Skeletal muscle tissue (tissue), 4 donors: ENCODE data around the gene FHIT. TPM values are rescaled to one million over a fixed set of nuclear protein-coding genes. Genes with fewer than 3 reads are reported as not detected.
"Not testable (repeated sequence)": the region's sequence is repeated elsewhere in the genome, so short reads cannot be mapped to it uniquely, and the experiment has no call there.

Experiments
- H3K27ac ChIP-seq: one replicate; pipeline ENCODE4 v1.7.0; 2013; ENCODE audit warnings: mild to moderate bottlenecking, low read depth, low read length, inconsistent platforms
- H3K27me3 ChIP-seq, 3 donors: one replicate each; pipeline ENCODE4 v1.7.0; 2013; ENCODE audit warnings: low read length in 3 of 3; ENCODE audit not compliant: control insufficient read depth in 3 of 3, insufficient read depth in 3 of 3
- H3K36me3 ChIP-seq, 3 donors: one replicate each; pipeline ENCODE4 v1.7.0; 2013; ENCODE audit warnings: low read length in 3 of 3; ENCODE audit not compliant: control insufficient read depth in 3 of 3, insufficient read depth in 3 of 3
- H3K4me1 ChIP-seq, 3 donors: one replicate each; pipeline ENCODE4 v1.7.0; 2013; ENCODE audit warnings: low read length in 3 of 3, mild to moderate bottlenecking in 3 of 3; ENCODE audit not compliant: control insufficient read depth in 3 of 3, insufficient read depth in 3 of 3
- H3K4me3 ChIP-seq, 3 donors: one replicate each; pipeline ENCODE4 v1.7.0; 2013; ENCODE audit warnings: low read length in 3 of 3
- H3K9ac ChIP-seq, 3 donors: one replicate each; pipeline ENCODE4 v1.7.0; 2013; ENCODE audit warnings: low read length in 3 of 3, mild to moderate bottlenecking in 3 of 3, moderate library complexity in 2 of 3, low read depth in 1 of 3
- H3K9me3 ChIP-seq, 3 donors: one replicate each; pipeline ENCODE4 v1.7.0; 2013; ENCODE audit warnings: low read length in 3 of 3; ENCODE audit not compliant: control insufficient read depth in 3 of 3
- total RNA-seq: library from RNA; depleted of rRNA; stranded (reverse); fragments of >200 nt; gene quantifications from one replicate; pipeline ENCODE4 v1.2.3, GENCODE V29; 2014
- donor health status: Osteomylitis.

Gene FHIT
- total RNA-seq, 1 donor from 2014 or later: 4.2 TPM

GRCh38 chr3:59936472-59936871 is 1314.8 kb downstream of the FHIT start:
- no peak overlapping the region for H3K27ac ChIP-seq
- no peak overlapping the region for H3K9ac ChIP-seq
- no peaks in the 10 kb centered on the region for H3K27me3 ChIP-seq
- no peaks in the 10 kb centered on the region for H3K4me1 ChIP-seq
- no peak overlapping the region for H3K4me3 ChIP-seq
- H3K36me3 ChIP-seq: no peaks in the 10 kb centered on the region
- H3K9me3 ChIP-seq: no peaks in the 10 kb centered on the region

DNA sequence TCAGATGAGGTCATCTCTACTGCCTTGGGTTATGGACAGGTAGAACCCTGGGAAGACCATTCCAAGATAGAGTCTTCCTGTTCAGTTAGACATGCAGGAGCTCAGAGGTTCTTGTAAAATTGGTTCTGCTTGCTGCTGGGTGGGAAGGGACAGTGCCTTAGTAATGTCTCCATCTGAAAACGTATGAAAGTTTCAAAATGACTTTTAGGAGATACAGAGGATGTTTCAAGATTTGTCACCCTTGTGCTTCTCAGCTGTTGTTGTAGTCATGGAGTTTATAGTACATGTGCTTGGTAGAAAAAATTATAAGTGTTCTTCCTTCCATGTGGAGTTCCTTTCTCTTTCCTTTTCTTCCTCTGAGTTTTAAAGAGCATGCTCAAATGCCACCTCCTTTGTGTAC is 1316.2 kb downstream of the FHIT start:
- Histone ChIP-seq H3K4me1 (no peaks in the 10 kb centered on the region), H3K9ac (no peak overlapping the region), H3K9me3 (no peaks in the 10 kb centered on the region), H3K36me3 (no peaks in the 10 kb centered on the region), H3K27ac (no peak overlapping the region), H3K4me3 (no peak overlapping the region), H3K27me3 (no peaks in the 10 kb centered on the region)

- H3K9me3 ChIP-seq, H3K27ac ChIP-seq, H3K4me1 ChIP-seq, H3K36me3 ChIP-seq, H3K27me3 ChIP-seq, H3K4me3 ChIP-seq, H3K9ac ChIP-seq: not testable (repeated sequence)
These were observed 1316.7 kb downstream of the FHIT start for GRCh38 chr3:59934560-59934959.

- Histone ChIP-seq H3K9ac (no peak overlapping the region), H3K4me3 (no peak overlapping the region), H3K27ac (no peak overlapping the region), H3K36me3 (no peaks in the 10 kb centered on the region), H3K27me3 (no peaks in the 10 kb centered on the region), H3K9me3 (no peaks in the 10 kb centered on the region), H3K4me1 (no peaks in the 10 kb centered on the region)
These were observed 1321.1 kb downstream of the FHIT start for GRCh38 chr3:59930170-59930569.

- Histone ChIP-seq H3K4me1 (no peaks in the 10 kb centered on the region), H3K36me3 (no peaks in the 10 kb centered on the region), H3K9ac (no peak overlapping the region), H3K27ac (no peak overlapping the region), H3K9me3 (no peaks in the 10 kb centered on the region), H3K27me3 (no peaks in the 10 kb centered on the region), H3K4me3 (no peak overlapping the region)
These were observed 1324.2 kb downstream of the FHIT start for GRCh38 chr3:59927056-59927455.

DNA sequence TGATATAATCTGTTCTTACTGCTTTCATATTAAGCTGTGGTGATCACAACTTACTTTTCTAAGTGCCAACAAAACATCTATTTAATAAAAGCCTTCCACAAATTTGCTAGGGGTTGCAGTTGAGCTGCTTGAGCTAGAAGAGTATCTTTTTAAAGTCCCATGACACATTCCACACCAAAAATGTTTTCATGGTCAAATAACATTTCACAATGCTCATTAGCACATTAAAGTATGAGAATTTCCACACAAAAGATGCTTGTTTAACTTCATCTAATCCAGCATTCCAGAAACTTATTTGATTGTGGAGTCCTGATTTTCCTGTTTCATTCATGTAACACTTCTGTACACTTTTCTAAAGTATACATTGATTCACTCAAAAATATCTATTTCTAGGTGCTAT is 1325.3 kb downstream of the FHIT start:
- H3K9me3 ChIP-seq: no peaks in the 10 kb centered on the region
- no peak overlapping the region for H3K27ac ChIP-seq
- no peak overlapping the region for H3K4me3 ChIP-seq
- no peaks in the 10 kb centered on the region for H3K27me3 ChIP-seq
- H3K9ac ChIP-seq: no peak overlapping the region
- no peaks in the 10 kb centered on the region for H3K4me1 ChIP-seq
- no peaks in the 10 kb centered on the region for H3K36me3 ChIP-seq

DNA sequence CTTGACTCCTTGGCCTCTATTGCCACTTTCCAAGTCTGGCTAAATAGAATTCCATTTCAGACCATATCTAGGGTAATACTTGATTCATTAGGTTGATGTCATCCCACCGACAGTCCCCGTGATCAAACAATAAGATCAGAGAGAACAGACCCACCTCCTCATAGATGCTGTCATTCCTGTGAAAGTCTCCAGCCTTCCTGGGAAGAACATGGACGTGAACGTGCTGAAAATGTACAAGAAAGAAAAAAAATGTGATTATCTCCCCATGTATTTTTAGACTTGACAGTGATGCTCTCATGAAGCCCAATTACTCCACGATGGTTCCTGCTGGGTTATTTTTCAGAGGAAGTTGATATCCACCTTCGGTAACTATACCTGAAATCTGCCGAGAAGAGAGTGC is 1329.1 kb downstream of the FHIT start:
- Histone ChIP-seq H3K27me3 (no peaks in the 10 kb centered on the region), H3K9ac (no peak overlapping the region), H3K36me3 (no peaks in the 10 kb centered on the region), H3K9me3 (no peaks in the 10 kb centered on the region), H3K27ac (no peak overlapping the region), H3K4me3 (no peak overlapping the region), H3K4me1 (no peaks in the 10 kb centered on the region)

DNA sequence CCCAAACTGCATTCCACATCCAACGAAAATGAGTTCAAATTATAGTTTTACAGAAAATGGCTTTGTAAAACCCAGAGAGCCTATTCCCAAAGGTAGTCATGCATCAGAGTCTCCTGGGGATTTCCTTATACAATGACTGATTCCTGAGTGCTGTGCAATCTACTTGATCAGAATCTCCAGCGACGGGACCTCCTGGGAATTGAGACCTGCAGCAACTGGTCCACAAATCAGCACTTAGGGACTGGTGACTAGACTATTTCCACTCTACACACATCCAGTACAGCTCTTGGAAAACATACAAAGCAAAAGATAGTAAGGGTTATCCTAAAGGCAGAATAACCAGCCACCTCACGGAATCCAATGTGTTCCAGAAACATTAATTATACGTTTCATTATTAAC is 1330.4 kb downstream of the FHIT start:
- Histone ChIP-seq H3K4me3 (no peak overlapping the region), H3K27ac (no peak overlapping the region), H3K27me3 (no peaks in the 10 kb centered on the region), H3K4me1 (no peaks in the 10 kb centered on the region), H3K9me3 (no peaks in the 10 kb centered on the region), H3K36me3 (no peaks in the 10 kb centered on the region), H3K9ac (no peak overlapping the region)

DNA sequence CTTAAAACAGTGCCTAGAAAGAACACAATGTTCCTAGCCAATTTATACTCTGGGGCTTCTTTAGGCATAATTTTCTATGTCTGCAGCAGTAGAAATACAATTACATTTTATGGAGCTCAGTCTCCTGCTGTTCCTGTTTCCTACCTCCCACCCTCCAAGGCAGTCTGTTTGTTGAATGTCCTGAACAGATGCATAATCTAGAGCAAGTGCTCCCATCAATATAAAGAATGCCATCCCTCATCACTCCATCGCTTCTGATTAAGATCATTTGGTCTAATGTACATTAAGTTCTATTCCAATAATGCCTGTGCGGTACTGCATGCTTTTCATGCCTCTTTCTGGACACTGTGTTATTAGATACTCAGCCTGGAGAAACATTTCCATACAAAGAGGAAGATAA is 1331.7 kb downstream of the FHIT start:
- H3K27me3 ChIP-seq: no peaks in the 10 kb centered on the region
- H3K36me3 ChIP-seq: no peaks in the 10 kb centered on the region
- H3K4me3 ChIP-seq: no peak overlapping the region
- no peak overlapping the region for H3K27ac ChIP-seq
- H3K4me1 ChIP-seq: no peaks in the 10 kb centered on the region
- no peaks in the 10 kb centered on the region for H3K9me3 ChIP-seq
- no peak overlapping the region for H3K9ac ChIP-seq

GRCh38 chr3:59914251-59914650 is 1337.0 kb downstream of the FHIT start:
- Histone ChIP-seq H3K4me1 (no peaks in the 10 kb centered on the region), H3K27me3 (no peaks in the 10 kb centered on the region), H3K9me3 (no peaks in the 10 kb centered on the region), H3K36me3 (no peaks in the 10 kb centered on the region), H3K9ac (no peak overlapping the region), H3K4me3 (no peak overlapping the region), H3K27ac (no peak overlapping the region)

DNA sequence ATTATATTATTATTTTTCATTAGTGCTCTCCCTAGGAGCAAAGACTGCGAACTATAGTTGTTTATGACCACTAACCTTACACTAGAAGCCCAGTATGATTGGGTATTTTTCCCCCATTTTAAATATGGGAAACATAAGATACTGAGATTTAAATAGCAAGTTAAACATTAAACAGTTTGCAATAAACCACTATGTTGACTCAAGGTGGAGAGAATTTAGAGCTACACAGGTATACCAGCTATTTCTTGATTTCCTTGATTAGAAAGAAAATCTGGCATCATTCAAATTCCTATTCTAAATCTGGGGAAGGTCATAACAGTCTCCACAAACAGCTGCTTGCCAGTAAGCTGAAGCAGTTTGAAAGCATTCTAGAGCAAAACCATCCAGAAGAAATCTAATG is 1337.6 kb downstream of the FHIT start:
- no peaks in the 10 kb centered on the region for H3K27me3 ChIP-seq
- no peaks in the 10 kb centered on the region for H3K9me3 ChIP-seq
- no peak overlapping the region for H3K9ac ChIP-seq
- no peaks in the 10 kb centered on the region for H3K36me3 ChIP-seq
- H3K4me1 ChIP-seq: no peaks in the 10 kb centered on the region
- H3K4me3 ChIP-seq: no peak overlapping the region
- H3K27ac ChIP-seq: no peak overlapping the region
